Measurements from ENCODE around the gene TMC7. TPM values are rescaled to one million over a fixed set of nuclear protein-coding genes. Genes with fewer than 3 reads are reported as not detected.

TMC7 gene
- total RNA-seq, 1 experiment from 2014 or later, result 5.2 TPM

- ChIA-PET POLR2A (interaction anchor here (0.6 to 2.5 kb wide), 8 partner anchors 9 to 297 kb away, joined by 3 to 7 read pairs (median 5); partner anchors contain the start of gene ITPRIPL2), RAD21 (ENCODE audit: low non-redundant PET in 1 of 2, low total read pairs in 2 of 2, uncharacterized antibody in 2 of 2, unreplicated experiment in 2 of 2) (interaction anchor here (0.6 to 1.0 kb wide), 5 partner anchors 10 to 417 kb away, joined by 3 to 4 read pairs (median 3); no protein-coding TSS in a partner anchor), CTCF (interaction anchor here (0.6 to 4.2 kb wide), 17 partner anchors 9 to 435 kb away, joined by 3 to 55 read pairs (median 4); partner anchors contain the start of genes ARL6IP1, COQ7 and TMC7)
- no peak for DNase-seq (ENCODE audit: low read depth, low spot score)
- TF ChIP-seq MAX (IDR thresholded peaks at IDR 0.05) (no peak), POLR2AphosphoS5 (IDR thresholded peaks at IDR 0.05; ENCODE audit: low read depth, low read length) (no peak), ZFX (IDR thresholded peaks at IDR 0.05) (no peak), SRF (IDR thresholded peaks at IDR 0.05; ENCODE audit: low read depth) (no peak), EZH2phosphoT487 (IDR thresholded peaks at IDR 0.05; ENCODE audit: borderline replicate concordance) (no peak), TCF7L2 (IDR thresholded peaks at IDR 0.05; ENCODE audit: borderline replicate concordance, extremely low read depth, insufficient read depth, insufficient read length) (no peak), CEBPB (IDR thresholded peaks at IDR 0.05; ENCODE audit: low read depth) (no peak), JUND (IDR thresholded peaks at IDR 0.05) (no peak), CBX3 (IDR thresholded peaks at IDR 0.05; ENCODE audit: low read depth) (no peak), ZNF274 (IDR thresholded peaks at IDR 0.05; ENCODE audit: low read depth, low read length) (no peak), SIN3A (IDR thresholded peaks at IDR 0.05; ENCODE audit: low read depth) (no peak), CTCF (IDR thresholded peaks at IDR 0.05 in 2 of 3, conservative IDR thresholded peaks at IDR 0.05 in 1 of 3; ENCODE audit: borderline replicate concordance in 1 of 3, insufficient read depth in 1 of 3, low read depth in 2 of 3, low read length in 2 of 3) (no peak), EZH2 (IDR thresholded peaks at IDR 0.05) (no peak)
- TF ChIP-seq, protein P1, sequence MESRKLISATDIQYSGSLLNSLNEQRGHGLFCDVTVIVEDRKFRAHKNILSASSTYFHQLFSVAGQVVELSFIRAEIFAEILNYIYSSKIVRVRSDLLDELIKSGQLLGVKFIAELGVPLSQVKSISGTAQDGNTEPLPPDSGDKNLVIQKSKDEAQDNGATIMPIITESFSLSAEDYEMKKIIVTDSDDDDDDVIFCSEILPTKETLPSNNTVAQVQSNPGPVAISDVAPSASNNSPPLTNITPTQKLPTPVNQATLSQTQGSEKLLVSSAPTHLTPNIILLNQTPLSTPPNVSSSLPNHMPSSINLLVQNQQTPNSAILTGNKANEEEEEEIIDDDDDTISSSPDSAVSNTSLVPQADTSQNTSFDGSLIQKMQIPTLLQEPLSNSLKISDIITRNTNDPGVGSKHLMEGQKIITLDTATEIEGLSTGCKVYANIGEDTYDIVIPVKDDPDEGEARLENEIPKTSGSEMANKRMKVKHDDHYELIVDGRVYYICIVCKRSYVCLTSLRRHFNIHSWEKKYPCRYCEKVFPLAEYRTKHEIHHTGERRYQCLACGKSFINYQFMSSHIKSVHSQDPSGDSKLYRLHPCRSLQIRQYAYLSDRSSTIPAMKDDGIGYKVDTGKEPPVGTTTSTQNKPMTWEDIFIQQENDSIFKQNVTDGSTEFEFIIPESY (IDR thresholded peaks at IDR 0.05; ENCODE audit: extremely low read depth, insufficient replicate concordance, low read length), result no peak
- TF ChIP-seq, protein P2, sequence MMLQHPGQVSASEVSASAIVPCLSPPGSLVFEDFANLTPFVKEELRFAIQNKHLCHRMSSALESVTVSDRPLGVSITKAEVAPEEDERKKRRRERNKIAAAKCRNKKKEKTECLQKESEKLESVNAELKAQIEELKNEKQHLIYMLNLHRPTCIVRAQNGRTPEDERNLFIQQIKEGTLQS (IDR thresholded peaks at IDR 0.05), result no peak
- H3K9me2 ChIP-seq (ENCODE audit: insufficient read depth), result no peaks in the 10 kb centered on the region
- no TSS peak for BruUV-seq (replicated peaks)
- no peaks in the 10 kb centered on the region for H3K9me3 ChIP-seq (ENCODE audit: control insufficient read depth in 1 of 2, insufficient read depth in 1 of 2, low read depth in 1 of 2, low read length in 2 of 2)
- peak overlapping the region; percentile 72; the same call in 1 of the 2 replicates for H3K9ac ChIP-seq (ENCODE audit: low read length)
- no peaks in the 10 kb centered on the region for H4K20me1 ChIP-seq (ENCODE audit: insufficient read depth)
- H3K27me3 ChIP-seq (ENCODE audit: insufficient read depth, low read length), result no peaks in the 10 kb centered on the region
- H3K4me2 ChIP-seq (ENCODE audit: low read length), result peak overlapping the region; percentile 83
- H3K79me2 ChIP-seq (ENCODE audit: insufficient read depth, low read length), result no peaks in the 10 kb centered on the region
- H3K27ac ChIP-seq (ENCODE audit: low read depth, low read length), result no peak overlapping the region
- peaks cover 9 to 23% of the 10 kb centered on the region in 2 experiments for H3K4me1 ChIP-seq (ENCODE audit: control insufficient read depth in 1 of 2, insufficient read depth in 2 of 2, low read length in 2 of 2)
- no peak overlapping the region for H3K4me3 ChIP-seq (replicated peaks in 1 of 2; ENCODE audit: low read depth in 1 of 2, low read length in 2 of 2)
- peak overlapping the region; percentile 59 for H2AFZ ChIP-seq (ENCODE audit: low read depth, low read length, poor library complexity, severe bottlenecking)
- intact Hi-C loops (cut with micrococcal nuclease), result loop anchor here (1.0 to 10.0 kb wide), 6 partner anchors 83 to 799 kb away; partner anchors contain the start of genes GPRC5B, SYT17 and TMC7
- ATAC-seq, result no peak
- H3K36me3 ChIP-seq (ENCODE audit: control insufficient read depth in 1 of 2, insufficient read depth in 2 of 2, low read length in 2 of 2), result no peaks in the 10 kb centered on the region
Observed at GRCh38 chr16:19085679-19086200, 102.0 kb downstream of the TMC7 start.
